Measurements from ENCODE around the gene ABCC12. TPM values are rescaled to one million over a fixed set of nuclear protein-coding genes. Genes with fewer than 3 reads are reported as not detected.

Gene ABCC12
- total and polyA plus RNA-seq, 2 donors (not counting 1 experiment from before 2014, with no cell fraction given), result not detected

DNA sequence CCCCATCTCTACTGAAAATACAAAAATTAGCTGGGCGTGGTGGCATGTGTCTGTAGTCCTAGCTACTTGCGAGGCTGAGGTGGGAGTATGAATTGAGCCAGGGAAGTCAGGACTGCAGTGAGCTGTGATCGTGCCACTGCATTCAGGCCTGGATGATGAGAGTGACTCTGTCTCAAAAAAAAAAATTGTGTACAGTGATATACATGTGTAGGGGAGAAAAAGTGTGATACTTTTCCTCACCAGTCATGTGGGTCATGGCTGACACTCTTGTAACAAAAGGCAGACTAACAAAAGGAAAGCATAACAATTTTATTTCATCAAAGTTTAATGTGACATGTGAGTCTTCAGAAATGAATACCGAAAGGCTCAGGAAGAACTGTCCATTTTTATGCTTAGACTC lies 2.0 kb upstream of the ABCC12 start:
- Histone ChIP-seq H3K9ac (ENCODE audit: low read length) (no peak overlapping the region), H2AFZ (ENCODE audit: insufficient read depth, low read depth, low read length, poor library complexity, severe bottlenecking) (no peak overlapping the region), H3K4me1 (ENCODE audit: control insufficient read depth in 2 of 2, insufficient read depth in 2 of 2, low read length in 2 of 2) (peaks cover 0 to 6% of the 10 kb centered on the region in 2 donors), H3K4me2 (replicated peaks; ENCODE audit: low read depth, low read length, poor library complexity, severe bottlenecking) (no peak overlapping the region), H3K27ac (ENCODE audit: low read length in 2 of 2) (no peak overlapping the region), H3K36me3 (replicated peaks in 1 of 2; ENCODE audit: control extremely low read depth in 1 of 2, control insufficient read depth in 1 of 2, extremely low read depth in 1 of 2, insufficient read depth in 2 of 2, low read length in 1 of 2) (no peaks in the 10 kb centered on the region), H3K27me3 (replicated peaks in 1 of 4; ENCODE audit: control extremely low read depth in 1 of 4, control insufficient read depth in 3 of 4, insufficient read depth in 4 of 4, low read length in 3 of 4) (peaks cover 0 to 10% (median 2%) of the 10 kb centered on the region in 4 experiments), H3K79me2 (ENCODE audit: control insufficient read depth, insufficient read depth, low read length) (no peaks in the 10 kb centered on the region), H3K4me3 (ENCODE audit: control extremely low read depth in 1 of 5, extremely low read depth in 1 of 5, insufficient read depth in 1 of 5, low read depth in 2 of 5, low read length in 4 of 5) (no peak overlapping the region), H3K9me3 (ENCODE audit: control extremely low read depth in 1 of 3, control insufficient read depth in 2 of 3, insufficient read depth in 1 of 3, low read length in 2 of 3) (peaks cover 0 to 4% (median 0%) of the 10 kb centered on the region in 3 donors), H4K20me1 (ENCODE audit: control insufficient read depth, insufficient read depth, low read length, poor library complexity, severe bottlenecking) (no peaks in the 10 kb centered on the region)
- POLR2A ChIA-PET, result no interaction called here
- TF ChIP-seq EZH2 (IDR thresholded peaks at IDR 0.05; ENCODE audit: borderline replicate concordance, insufficient read depth, low read depth, low read length, poor library complexity, severe bottlenecking), result no peak
- TF ChIP-seq, protein P1, sequence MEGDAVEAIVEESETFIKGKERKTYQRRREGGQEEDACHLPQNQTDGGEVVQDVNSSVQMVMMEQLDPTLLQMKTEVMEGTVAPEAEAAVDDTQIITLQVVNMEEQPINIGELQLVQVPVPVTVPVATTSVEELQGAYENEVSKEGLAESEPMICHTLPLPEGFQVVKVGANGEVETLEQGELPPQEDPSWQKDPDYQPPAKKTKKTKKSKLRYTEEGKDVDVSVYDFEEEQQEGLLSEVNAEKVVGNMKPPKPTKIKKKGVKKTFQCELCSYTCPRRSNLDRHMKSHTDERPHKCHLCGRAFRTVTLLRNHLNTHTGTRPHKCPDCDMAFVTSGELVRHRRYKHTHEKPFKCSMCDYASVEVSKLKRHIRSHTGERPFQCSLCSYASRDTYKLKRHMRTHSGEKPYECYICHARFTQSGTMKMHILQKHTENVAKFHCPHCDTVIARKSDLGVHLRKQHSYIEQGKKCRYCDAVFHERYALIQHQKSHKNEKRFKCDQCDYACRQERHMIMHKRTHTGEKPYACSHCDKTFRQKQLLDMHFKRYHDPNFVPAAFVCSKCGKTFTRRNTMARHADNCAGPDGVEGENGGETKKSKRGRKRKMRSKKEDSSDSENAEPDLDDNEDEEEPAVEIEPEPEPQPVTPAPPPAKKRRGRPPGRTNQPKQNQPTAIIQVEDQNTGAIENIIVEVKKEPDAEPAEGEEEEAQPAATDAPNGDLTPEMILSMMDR (IDR thresholded peaks at IDR 0.05), result no peak
- H3K9me3 Mint-ChIP-seq (ENCODE audit: insufficient read depth), result no peaks in the 10 kb centered on the region
- H3K4me1 Mint-ChIP-seq, result no peaks in the 10 kb centered on the region
- peaks cover 25% of the 10 kb centered on the region for H3K27me3 Mint-ChIP-seq
- no peak for DNase-seq
- CTCF ChIA-PET, result interaction anchor here (1.0 to 6.2 kb wide), 7 partner anchors 9 to 1119 kb away, joined by 3 to 60 read pairs (median 6); partner anchors contain the start of gene NETO2
- ATAC-seq (ENCODE audit: low read depth), result no peak
- intact Hi-C loops (cut with micrococcal nuclease), result no loop called here
- 71% methylated on average over 4 of the region's 4 CpGs for WGBS (ENCODE audit: insufficient coverage)
- no peak overlapping the region for H3K4me3 Mint-ChIP-seq
- no peak overlapping the region for H3K27ac Mint-ChIP-seq

DNA sequence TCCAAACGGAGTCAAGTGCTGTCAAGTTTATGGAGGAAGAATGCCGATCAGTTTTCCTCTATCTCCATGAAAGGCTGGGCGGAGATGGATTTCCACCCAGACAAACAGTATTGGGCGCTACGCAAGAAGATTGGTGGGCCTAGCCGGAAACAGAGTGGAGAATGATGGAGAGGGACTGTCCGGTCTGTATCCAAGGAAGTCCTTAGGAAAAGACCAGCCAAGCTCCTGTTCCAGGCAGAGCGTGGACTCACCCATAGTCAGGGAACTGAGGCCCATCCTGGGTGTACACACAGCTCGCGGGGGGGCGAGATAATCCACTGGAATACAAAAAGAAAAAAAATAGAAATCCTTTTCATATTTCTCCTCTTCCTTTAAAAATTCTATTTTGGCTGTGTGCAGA lies 1.5 kb upstream of the ABCC12 start:
- CTCF ChIA-PET, result interaction anchor here (1.0 to 6.2 kb wide), 9 partner anchors 8 to 1206 kb away, joined by 3 to 60 read pairs (median 7); partner anchors contain the start of gene NETO2
- H3K4me3 Mint-ChIP-seq, result no peak overlapping the region
- H3K27me3 Mint-ChIP-seq, result peaks cover 28% of the 10 kb centered on the region
- Histone ChIP-seq H3K27ac (ENCODE audit: low read length in 2 of 2) (no peak overlapping the region), H3K9ac (ENCODE audit: low read length) (no peak overlapping the region), H3K79me2 (ENCODE audit: control insufficient read depth, insufficient read depth, low read length) (no peaks in the 10 kb centered on the region), H3K36me3 (replicated peaks in 1 of 2; ENCODE audit: control extremely low read depth in 1 of 2, control insufficient read depth in 1 of 2, extremely low read depth in 1 of 2, insufficient read depth in 2 of 2, low read length in 1 of 2) (no peaks in the 10 kb centered on the region), H3K4me2 (replicated peaks; ENCODE audit: low read depth, low read length, poor library complexity, severe bottlenecking) (no peak overlapping the region), H3K9me3 (ENCODE audit: control extremely low read depth in 1 of 3, control insufficient read depth in 2 of 3, insufficient read depth in 1 of 3, low read length in 2 of 3) (peaks cover 0 to 4% (median 0%) of the 10 kb centered on the region in 3 donors), H4K20me1 (ENCODE audit: control insufficient read depth, insufficient read depth, low read length, poor library complexity, severe bottlenecking) (no peaks in the 10 kb centered on the region), H3K4me1 (ENCODE audit: control insufficient read depth in 2 of 2, insufficient read depth in 2 of 2, low read length in 2 of 2) (peaks cover 0 to 6% of the 10 kb centered on the region in 2 donors), H3K4me3 (ENCODE audit: control extremely low read depth in 1 of 5, extremely low read depth in 1 of 5, insufficient read depth in 1 of 5, low read depth in 2 of 5, low read length in 4 of 5) (no peak overlapping the region), H2AFZ (ENCODE audit: insufficient read depth, low read depth, low read length, poor library complexity, severe bottlenecking) (no peak overlapping the region), H3K27me3 (replicated peaks in 1 of 4; ENCODE audit: control extremely low read depth in 1 of 4, control insufficient read depth in 3 of 4, insufficient read depth in 4 of 4, low read length in 3 of 4) (peaks cover 0 to 10% (median 2%) of the 10 kb centered on the region in 4 experiments)
- ATAC-seq (ENCODE audit: low read depth) (no peak), DNase-seq (no peak)
- intact Hi-C loops (cut with micrococcal nuclease), result no loop called here
- no peak for TF ChIP-seq EZH2 (IDR thresholded peaks at IDR 0.05; ENCODE audit: borderline replicate concordance, insufficient read depth, low read depth, low read length, poor library complexity, severe bottlenecking)
- TF ChIP-seq, protein P1 (IDR thresholded peaks at IDR 0.05), result no peak
- 91% methylated on average over 10 of the region's 11 CpGs for WGBS (ENCODE audit: insufficient coverage)
- H3K9me3 Mint-ChIP-seq (ENCODE audit: insufficient read depth), result no peaks in the 10 kb centered on the region
- no peak overlapping the region for H3K27ac Mint-ChIP-seq
- POLR2A ChIA-PET, result no interaction called here
- H3K4me1 Mint-ChIP-seq, result no peaks in the 10 kb centered on the region
